GM13977 (cell line): ENCODE results near the gene SLC37A1.

Experiments used
- DNase-seq: peaks from one replicate; pipeline ENCODE4 v3.0.0; 2012; ENCODE audit warnings: low spot score
- in situ Hi-C: fragments of 300-500 bp; cut with MboI; formaldehyde crosslinking; loops from one replicate; pipeline ENCODE4 v1.12.0; 2022; ENCODE audit warnings: low sequenced_read_pairs, low pct_unique_long_range_greater_than_20kb, mixed read lengths, inconsistent platforms; ENCODE audit not compliant: unreplicated experiment
- TF ChIP-seq, protein P1 (sequence below): IDR thresholded peaks from 2 replicates; pipeline ENCODE4 v1.5.1; 2012; ENCODE audit warnings: mild to moderate bottlenecking, control low read depth; ENCODE audit not compliant: insufficient read depth; ENCODE audit errors: extremely low read depth, missing control alignments

SLC37A1 gene

DNA sequence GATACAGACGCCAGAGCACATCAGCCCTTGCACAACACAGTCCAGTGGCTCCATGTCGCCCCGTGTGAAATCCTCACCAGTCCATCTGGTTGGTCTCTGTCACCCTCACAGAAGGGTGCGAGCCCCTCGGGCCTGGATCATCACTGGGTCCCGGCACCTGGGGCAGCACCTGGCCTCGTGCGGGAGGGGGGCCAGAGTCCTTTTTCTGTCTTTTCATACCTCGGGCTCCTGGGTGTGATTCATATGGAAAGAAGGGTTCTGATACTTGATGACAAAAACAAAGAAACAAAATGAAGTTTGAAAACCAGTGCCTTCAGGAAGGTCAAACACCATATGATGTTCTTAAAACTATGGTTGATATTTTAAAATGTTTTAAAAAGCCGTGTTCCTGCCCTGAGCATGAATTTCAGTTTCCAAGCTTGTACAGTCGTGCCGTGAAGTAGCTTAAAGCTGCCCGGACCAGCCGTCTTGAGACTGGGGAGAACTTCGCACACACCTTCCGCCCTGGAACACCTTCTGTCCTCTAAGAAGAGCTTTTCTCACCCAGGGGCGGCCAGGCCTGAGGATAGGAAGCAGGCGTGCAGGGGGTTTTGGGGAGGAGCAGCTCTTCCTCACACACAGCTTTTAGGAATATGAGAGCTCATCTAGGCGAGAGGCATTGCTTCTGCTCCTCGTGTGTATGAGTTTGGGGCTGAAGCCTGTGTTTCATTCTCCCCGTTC lies 35.2 kb downstream of the SLC37A1 start:
- TF ChIP-seq, protein P1, sequence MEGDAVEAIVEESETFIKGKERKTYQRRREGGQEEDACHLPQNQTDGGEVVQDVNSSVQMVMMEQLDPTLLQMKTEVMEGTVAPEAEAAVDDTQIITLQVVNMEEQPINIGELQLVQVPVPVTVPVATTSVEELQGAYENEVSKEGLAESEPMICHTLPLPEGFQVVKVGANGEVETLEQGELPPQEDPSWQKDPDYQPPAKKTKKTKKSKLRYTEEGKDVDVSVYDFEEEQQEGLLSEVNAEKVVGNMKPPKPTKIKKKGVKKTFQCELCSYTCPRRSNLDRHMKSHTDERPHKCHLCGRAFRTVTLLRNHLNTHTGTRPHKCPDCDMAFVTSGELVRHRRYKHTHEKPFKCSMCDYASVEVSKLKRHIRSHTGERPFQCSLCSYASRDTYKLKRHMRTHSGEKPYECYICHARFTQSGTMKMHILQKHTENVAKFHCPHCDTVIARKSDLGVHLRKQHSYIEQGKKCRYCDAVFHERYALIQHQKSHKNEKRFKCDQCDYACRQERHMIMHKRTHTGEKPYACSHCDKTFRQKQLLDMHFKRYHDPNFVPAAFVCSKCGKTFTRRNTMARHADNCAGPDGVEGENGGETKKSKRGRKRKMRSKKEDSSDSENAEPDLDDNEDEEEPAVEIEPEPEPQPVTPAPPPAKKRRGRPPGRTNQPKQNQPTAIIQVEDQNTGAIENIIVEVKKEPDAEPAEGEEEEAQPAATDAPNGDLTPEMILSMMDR: no peak
- DNase-seq: no peak
- in situ Hi-C loops: no loop called here

DNA sequence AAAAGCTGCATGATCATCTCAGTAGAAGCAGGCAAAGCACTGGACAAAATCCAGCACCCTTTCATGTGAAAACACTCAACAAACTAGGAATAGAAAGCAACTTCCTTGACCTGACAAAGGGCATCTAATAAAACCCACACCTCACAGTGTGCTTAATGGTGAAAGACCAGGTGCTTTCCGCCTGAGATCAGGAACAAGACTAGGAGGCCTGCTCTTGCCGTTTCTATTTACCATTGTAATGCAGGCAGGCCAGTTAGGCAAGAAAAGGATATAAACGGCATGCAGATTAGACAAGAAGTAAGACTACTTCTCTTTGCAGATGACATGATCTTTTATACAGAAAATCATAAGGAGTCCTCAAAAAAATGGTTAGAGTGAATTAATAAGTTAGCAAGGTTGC lies 37.2 kb downstream of the SLC37A1 start:
- DNase-seq: no peak
- in situ Hi-C loops: no loop called here
- TF ChIP-seq, protein P1: no peak

DNA sequence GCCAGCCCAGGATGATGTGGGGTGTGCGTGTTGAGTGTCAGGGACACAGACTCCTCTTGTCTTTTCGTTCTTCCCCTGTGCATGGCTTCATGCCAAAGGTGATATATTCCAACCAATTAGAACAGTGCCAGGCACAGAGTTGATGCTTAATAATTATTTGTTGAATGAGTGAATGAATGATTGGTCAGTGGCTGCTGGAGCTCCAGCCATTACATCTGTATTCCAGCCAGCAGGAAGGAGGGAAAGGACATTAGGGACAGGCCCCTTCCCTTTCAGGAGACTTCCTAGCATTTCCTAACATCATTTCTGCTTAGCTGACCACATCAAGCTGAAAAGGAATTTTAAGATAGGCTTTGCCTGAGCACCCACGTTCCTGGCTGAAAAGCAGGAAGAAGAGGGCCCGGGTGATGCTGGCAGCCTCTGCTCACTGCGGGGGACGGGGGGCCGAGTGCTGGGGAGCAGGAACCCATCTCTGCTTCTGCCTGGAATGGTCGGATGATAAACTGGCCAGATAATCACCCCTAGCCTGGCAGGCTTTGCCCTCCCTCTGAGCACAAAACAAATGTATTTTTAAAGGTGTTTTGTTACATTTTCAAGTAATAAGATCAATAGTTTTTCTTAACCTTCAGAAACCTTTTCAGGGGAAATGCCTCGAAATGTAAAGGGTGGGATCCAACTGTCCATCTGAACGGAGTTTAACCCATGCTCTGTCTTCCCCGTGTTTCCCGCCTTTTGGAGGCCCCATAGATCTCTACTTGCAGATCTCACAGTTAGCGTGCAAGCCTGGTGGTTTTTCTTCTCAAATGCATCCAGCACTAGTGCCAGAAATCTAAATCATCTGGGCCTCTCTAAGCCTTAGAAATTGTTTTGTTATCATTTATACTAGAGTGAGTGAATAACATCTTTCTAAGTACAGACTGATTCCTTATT lies 39.0 kb downstream of the SLC37A1 start:
- TF ChIP-seq, protein P1: no peak
- no peak for DNase-seq
- in situ Hi-C loops: no loop called here

DNA sequence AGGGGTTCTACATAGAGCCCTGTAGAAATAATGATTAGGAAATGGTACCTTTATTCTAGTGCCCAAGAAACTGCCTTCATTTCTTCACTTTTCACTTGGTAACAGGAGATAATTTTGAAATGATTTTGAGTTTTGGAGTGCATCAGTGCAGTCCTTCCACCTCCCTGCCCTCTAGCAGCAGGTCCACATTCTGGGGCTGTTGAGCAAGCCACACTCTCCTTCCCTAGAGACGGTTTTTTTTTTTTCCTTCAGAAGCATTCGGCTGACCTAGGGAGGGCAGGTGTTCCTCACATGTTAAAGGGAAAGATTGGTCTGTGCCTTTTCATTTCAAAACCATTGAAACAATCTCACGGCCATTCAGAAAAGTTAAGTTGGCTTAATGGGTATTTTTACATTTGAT lies 39.8 kb downstream of the SLC37A1 start:
- in situ Hi-C loops: no loop called here
- no peak for DNase-seq
- TF ChIP-seq, protein P1: no peak

DNA sequence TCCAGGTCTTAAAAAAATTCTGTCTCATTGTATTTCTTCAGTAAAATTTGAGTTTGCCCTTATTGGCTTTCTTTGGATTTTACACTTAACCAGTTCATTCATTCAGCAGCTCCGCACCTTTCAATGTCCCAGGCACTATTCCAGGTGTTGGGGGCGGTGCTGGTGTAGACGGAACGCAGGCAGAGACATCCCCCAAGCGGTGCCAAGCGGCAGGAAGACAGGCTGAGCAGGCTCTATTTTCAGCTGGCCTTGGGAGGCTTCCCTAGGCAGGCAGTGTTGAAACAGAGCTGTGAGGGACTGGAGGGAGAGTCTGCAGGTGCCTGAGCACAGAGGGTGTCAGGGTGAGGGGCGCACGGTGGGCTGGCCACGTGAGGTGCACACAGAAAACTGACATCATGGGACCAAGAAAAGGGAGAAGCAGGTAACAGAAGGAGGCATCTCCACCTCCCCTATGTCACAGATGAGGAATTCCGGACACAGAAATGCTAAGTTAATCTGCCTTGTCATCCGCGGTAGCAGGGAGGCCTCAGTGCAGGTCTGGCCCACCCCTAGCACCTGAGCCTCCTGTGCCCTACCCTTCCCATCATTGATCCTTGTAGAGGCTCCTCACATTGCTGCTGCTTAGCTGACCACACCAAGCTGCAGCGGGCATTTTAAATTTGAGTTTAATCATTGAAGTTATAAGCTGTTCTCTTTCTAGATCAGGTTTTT lies 40.8 kb downstream of the SLC37A1 start:
- no peak for DNase-seq
- TF ChIP-seq, protein P1: no peak
- in situ Hi-C loops: no loop called here

DNA sequence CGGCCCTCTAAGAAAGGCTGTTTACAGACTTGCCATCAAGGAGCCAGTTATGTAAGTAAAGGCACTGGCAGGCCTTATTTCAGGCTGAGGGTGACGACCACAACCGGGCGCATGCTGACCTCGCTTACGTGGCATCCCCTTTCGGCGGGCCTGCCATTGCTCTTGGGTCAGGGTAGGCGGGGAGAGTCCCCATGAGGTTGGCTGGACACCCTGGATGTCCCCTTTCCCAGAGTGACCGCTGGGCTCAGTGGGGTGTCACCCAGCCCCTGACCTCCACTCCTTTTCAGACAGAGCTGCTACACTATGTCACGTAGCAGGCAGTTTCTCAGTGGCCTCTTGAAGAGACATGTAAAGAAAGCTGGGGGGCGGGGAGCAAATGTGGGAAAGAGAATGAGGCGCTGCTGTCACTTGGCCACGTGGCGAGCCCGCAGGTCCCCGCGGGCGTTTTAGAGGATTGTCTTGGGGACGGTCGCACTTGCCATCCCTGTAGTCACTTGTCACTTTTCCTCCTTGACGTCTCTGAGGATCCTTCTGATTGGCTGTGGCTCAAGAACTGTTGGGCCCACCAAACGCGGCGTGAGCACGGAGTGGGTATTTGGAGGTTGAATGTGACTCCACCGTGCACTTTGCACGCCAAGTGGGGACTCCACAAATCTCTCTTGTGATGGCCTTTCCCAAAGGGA lies 42.2 kb downstream of the SLC37A1 start:
- TF ChIP-seq, protein P1: no peak
- in situ Hi-C loops: no loop called here
- DNase-seq: no peak
